ENCODE measurements around the gene LGALS1. TPM values are rescaled to one million over a fixed set of nuclear protein-coding genes. Genes with fewer than 3 reads are reported as not detected.
A peak's percentile ranks its signal among the peaks of the same experiment; 100 is the strongest.

Gene LGALS1
- total and polyA plus RNA-seq, 4 donors: 35.6 to 138 (median 91.6) TPM

DNA sequence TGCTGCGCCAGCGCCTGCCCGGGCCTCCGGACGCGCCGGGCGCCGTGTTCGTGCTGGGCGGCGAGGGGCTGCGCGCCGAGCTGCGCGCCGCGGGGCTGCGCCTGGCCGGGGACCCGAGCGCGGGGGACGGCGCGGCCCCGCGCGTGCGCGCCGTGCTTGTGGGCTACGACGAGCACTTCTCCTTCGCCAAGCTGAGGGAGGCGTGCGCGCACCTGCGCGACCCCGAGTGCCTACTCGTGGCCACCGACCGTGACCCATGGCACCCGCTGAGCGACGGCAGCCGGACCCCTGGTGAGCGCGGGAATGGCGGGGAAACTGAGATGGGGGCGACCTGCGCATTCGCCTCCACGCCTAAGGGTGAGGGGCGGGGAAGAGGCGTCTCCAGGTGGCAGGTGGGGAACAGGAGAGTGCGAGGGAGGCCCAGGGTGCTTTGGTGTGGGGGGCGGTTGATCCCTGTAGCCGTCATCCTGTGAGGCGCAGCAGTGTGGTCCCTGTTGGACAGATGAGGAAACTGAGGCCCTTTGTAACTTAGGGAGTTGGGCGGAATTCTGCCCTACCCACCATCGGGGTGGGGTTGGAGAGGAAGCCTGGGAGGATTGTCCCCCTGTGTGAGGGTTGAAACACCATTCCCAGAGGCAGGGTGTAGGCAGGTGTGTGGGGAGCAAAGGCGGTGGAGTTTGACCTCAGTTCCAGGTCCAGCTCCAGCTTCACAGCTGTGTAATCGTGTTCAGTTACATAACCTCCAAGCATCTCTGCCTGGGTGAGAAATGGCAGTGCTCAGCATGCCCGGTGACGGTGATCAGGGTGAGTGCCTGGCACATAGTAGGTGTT, 16.2 kb upstream of the LGALS1 start:
- Histone ChIP-seq H3K27me3 (ENCODE audit: control insufficient read depth in 4 of 4, insufficient read depth in 4 of 4, low read length in 3 of 4) (no peaks in the 10 kb centered on the region), H3K27ac (ENCODE audit: low read depth in 1 of 2, low read length in 2 of 2) (peak overlapping the region; percentile 88 to 90), H3K36me3 (ENCODE audit: control insufficient read depth in 4 of 4, insufficient read depth in 3 of 4, low read depth in 1 of 4, low read length in 3 of 4) (peaks cover 0 to 2% (median 0%) of the 10 kb centered on the region in 4 donors), H3K9me3 (ENCODE audit: control insufficient read depth in 4 of 4, low read length in 3 of 4) (no peaks in the 10 kb centered on the region), H3K4me1 (ENCODE audit: control insufficient read depth in 4 of 4, insufficient read depth in 4 of 4, low read length in 3 of 4) (peaks cover 8 to 50% (median 41%) of the 10 kb centered on the region in 4 donors), H3K4me3 (ENCODE audit: low read depth in 1 of 3, low read length in 3 of 3) (peak overlapping the region; percentile 41 to 88 (median 84)), H3K9ac (ENCODE audit: low read depth in 1 of 2, low read length in 2 of 2) (peak overlapping the region; percentile 26 to 35)
- 2% methylated on average over 68 of the region's 68 CpGs for WGBS
- peak; percentile 39 to 42 for TF ChIP-seq RAD21 (IDR thresholded peaks at IDR 0.05)
- TF ChIP-seq YY1 (IDR thresholded peaks at IDR 0.05): peak; percentile 85
- TF ChIP-seq SP1 (IDR thresholded peaks at IDR 0.05): peak; percentile 94
- TF ChIP-seq, protein P1, sequence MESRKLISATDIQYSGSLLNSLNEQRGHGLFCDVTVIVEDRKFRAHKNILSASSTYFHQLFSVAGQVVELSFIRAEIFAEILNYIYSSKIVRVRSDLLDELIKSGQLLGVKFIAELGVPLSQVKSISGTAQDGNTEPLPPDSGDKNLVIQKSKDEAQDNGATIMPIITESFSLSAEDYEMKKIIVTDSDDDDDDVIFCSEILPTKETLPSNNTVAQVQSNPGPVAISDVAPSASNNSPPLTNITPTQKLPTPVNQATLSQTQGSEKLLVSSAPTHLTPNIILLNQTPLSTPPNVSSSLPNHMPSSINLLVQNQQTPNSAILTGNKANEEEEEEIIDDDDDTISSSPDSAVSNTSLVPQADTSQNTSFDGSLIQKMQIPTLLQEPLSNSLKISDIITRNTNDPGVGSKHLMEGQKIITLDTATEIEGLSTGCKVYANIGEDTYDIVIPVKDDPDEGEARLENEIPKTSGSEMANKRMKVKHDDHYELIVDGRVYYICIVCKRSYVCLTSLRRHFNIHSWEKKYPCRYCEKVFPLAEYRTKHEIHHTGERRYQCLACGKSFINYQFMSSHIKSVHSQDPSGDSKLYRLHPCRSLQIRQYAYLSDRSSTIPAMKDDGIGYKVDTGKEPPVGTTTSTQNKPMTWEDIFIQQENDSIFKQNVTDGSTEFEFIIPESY (IDR thresholded peaks at IDR 0.05): peak; percentile 80
- peak in 1 of 2 donors; percentile 59 for TF ChIP-seq JUND (IDR thresholded peaks at IDR 0.05)
- TF ChIP-seq GABPA (IDR thresholded peaks at IDR 0.05 in 1 of 2, conservative IDR thresholded peaks at IDR 0.05 in 1 of 2): peak in 1 of 2 donors; percentile 46
- no peak for TF ChIP-seq EGR1 (IDR thresholded peaks at IDR 0.05; ENCODE audit: low read depth in 2 of 2)
- TF ChIP-seq, protein P2, sequence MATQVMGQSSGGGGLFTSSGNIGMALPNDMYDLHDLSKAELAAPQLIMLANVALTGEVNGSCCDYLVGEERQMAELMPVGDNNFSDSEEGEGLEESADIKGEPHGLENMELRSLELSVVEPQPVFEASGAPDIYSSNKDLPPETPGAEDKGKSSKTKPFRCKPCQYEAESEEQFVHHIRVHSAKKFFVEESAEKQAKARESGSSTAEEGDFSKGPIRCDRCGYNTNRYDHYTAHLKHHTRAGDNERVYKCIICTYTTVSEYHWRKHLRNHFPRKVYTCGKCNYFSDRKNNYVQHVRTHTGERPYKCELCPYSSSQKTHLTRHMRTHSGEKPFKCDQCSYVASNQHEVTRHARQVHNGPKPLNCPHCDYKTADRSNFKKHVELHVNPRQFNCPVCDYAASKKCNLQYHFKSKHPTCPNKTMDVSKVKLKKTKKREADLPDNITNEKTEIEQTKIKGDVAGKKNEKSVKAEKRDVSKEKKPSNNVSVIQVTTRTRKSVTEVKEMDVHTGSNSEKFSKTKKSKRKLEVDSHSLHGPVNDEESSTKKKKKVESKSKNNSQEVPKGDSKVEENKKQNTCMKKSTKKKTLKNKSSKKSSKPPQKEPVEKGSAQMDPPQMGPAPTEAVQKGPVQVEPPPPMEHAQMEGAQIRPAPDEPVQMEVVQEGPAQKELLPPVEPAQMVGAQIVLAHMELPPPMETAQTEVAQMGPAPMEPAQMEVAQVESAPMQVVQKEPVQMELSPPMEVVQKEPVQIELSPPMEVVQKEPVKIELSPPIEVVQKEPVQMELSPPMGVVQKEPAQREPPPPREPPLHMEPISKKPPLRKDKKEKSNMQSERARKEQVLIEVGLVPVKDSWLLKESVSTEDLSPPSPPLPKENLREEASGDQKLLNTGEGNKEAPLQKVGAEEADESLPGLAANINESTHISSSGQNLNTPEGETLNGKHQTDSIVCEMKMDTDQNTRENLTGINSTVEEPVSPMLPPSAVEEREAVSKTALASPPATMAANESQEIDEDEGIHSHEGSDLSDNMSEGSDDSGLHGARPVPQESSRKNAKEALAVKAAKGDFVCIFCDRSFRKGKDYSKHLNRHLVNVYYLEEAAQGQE (IDR thresholded peaks at IDR 0.05): peak; percentile 37
- TF ChIP-seq FOXA2 (IDR thresholded peaks at IDR 0.05): peak; percentile 65
- TF ChIP-seq NR2F2 (IDR thresholded peaks at IDR 0.05): peak; percentile 73
- peak; percentile 73 for TF ChIP-seq FOXA1 (IDR thresholded peaks at IDR 0.05)
- TF ChIP-seq, protein P3, sequence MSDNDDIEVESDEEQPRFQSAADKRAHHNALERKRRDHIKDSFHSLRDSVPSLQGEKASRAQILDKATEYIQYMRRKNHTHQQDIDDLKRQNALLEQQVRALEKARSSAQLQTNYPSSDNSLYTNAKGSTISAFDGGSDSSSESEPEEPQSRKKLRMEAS (IDR thresholded peaks at IDR 0.05): peak; percentile 79
- peak; percentile 100 for TF ChIP-seq HNF4A (conservative IDR thresholded peaks at IDR 0.05)
- TF ChIP-seq TAF1 (conservative IDR thresholded peaks at IDR 0.05): no peak
- TF ChIP-seq, protein P4, sequence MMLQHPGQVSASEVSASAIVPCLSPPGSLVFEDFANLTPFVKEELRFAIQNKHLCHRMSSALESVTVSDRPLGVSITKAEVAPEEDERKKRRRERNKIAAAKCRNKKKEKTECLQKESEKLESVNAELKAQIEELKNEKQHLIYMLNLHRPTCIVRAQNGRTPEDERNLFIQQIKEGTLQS (IDR thresholded peaks at IDR 0.05): peak; percentile 63
- peak; percentile 86 to 91 for TF ChIP-seq RXRA (IDR thresholded peaks at IDR 0.05)
- TF ChIP-seq, protein P5, sequence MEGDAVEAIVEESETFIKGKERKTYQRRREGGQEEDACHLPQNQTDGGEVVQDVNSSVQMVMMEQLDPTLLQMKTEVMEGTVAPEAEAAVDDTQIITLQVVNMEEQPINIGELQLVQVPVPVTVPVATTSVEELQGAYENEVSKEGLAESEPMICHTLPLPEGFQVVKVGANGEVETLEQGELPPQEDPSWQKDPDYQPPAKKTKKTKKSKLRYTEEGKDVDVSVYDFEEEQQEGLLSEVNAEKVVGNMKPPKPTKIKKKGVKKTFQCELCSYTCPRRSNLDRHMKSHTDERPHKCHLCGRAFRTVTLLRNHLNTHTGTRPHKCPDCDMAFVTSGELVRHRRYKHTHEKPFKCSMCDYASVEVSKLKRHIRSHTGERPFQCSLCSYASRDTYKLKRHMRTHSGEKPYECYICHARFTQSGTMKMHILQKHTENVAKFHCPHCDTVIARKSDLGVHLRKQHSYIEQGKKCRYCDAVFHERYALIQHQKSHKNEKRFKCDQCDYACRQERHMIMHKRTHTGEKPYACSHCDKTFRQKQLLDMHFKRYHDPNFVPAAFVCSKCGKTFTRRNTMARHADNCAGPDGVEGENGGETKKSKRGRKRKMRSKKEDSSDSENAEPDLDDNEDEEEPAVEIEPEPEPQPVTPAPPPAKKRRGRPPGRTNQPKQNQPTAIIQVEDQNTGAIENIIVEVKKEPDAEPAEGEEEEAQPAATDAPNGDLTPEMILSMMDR (IDR thresholded peaks at IDR 0.05; ENCODE audit: low read depth, low read length, missing input control): no peak
- peak; percentile 98 for TF ChIP-seq HNF4G (IDR thresholded peaks at IDR 0.05)
- peak; percentile 68 for DNase-seq (ENCODE audit: low spot score)
